Gastroesophageal sphincter (tissue), 4 donors: ENCODE data around the gene PROCA1. TPM values are rescaled to one million over a fixed set of nuclear protein-coding genes. Genes with fewer than 3 reads are reported as not detected.
A peak's percentile ranks its signal among the peaks of the same experiment; 100 is the strongest.

Experiments used
- ATAC-seq: fragments of 150-250 bp; one replicate; pipeline ENCODE4 v1.9.1; 2016; ENCODE audit warnings: mild to moderate bottlenecking, moderate library complexity
- H3K27ac ChIP-seq, 4 donors: fragments of 200-600 bp; sonication (generic) in 3 of 4; 1 replicate in 3 of 4; 2 replicates in 1 of 4; pipeline ENCODE4 v1.5.1; 2016 to 2019
- H3K27me3 ChIP-seq: fragments of 200-600 bp; sonication (generic); one replicate; pipeline ENCODE4 v1.5.1; 2019
- H3K36me3 ChIP-seq, 2 donors: fragments of 200-600 bp; sonication (generic); one replicate each; pipeline ENCODE4 v1.5.1; 2019; ENCODE audit warnings: control low read depth in 1 of 2
- H3K4me1 ChIP-seq, 3 donors: fragments of 200-600 bp; sonication (generic); 1 replicate in 2 of 3; 2 replicates in 1 of 3; pipeline ENCODE4 v1.5.1; 2016 to 2019; ENCODE audit warnings: control low read depth in 2 of 3
- H3K4me3 ChIP-seq, 2 donors: fragments of 200-600 bp; sonication (generic); one replicate each; pipeline ENCODE4 v1.5.1; 2019; ENCODE audit warnings: mild to moderate bottlenecking in 1 of 2, moderate library complexity in 1 of 2
- H3K9me3 ChIP-seq, 3 donors: fragments of 200-600 bp; sonication (generic); one replicate each; pipeline ENCODE4 v1.5.1; 2017 to 2019; ENCODE audit warnings: control low read depth in 2 of 3
- EP300 ChIP-seq: sonication (generic); formaldehyde crosslinking; IDR thresholded peaks from one replicate; pipeline ENCODE4 v1.6.1; 2017; ENCODE audit warnings: antibody characterized with exemption, mild to moderate bottlenecking
- POLR2A ChIP-seq, 2 donors: fragments of 450-650 bp; IDR thresholded peaks; one replicate each; pipeline ENCODE4 v1.6.1; 2017; ENCODE audit warnings: antibody characterized with exemption in 2 of 2, mild to moderate bottlenecking in 2 of 2, moderate library complexity in 1 of 2
- POLR2AphosphoS5 ChIP-seq: sonication (generic); formaldehyde crosslinking; IDR thresholded peaks from one replicate; pipeline ENCODE4 v1.6.1; 2017; ENCODE audit warnings: antibody characterized with exemption
- WGBS, 2 donors: methylation state at CpG; one replicate each; pipeline ENCODE4 v1.1.5; 2018; ENCODE audit warnings: low coverage in 1 of 2; 5-methylcytosine and 5-hydroxymethylcytosine counted together
- total RNA-seq, 4 donors: library from RNA; depleted of rRNA; stranded (reverse); fragments of >200 nt; gene quantifications; one replicate each; pipeline ENCODE4 v1.1.0, GENCODE V29; 2016
- TF ChIP-seq, protein P1 (sequence below), 4 experiments: fragments of 200-600 bp in 2 of 4; fragments of 450-650 bp in 2 of 4; sonication (generic) in 1 of 4; IDR thresholded peaks; one replicate each; pipeline ENCODE4 v1.5.1; 2017 to 2019; ENCODE audit warnings: antibody characterized with exemption in 4 of 4, mild to moderate bottlenecking in 2 of 4, moderate library complexity in 2 of 4

PROCA1 gene
- total RNA-seq, 4 donors from 2014 or later, result 0.40 to 1.9 (median 1.1) TPM; not detected in 1

DNA sequence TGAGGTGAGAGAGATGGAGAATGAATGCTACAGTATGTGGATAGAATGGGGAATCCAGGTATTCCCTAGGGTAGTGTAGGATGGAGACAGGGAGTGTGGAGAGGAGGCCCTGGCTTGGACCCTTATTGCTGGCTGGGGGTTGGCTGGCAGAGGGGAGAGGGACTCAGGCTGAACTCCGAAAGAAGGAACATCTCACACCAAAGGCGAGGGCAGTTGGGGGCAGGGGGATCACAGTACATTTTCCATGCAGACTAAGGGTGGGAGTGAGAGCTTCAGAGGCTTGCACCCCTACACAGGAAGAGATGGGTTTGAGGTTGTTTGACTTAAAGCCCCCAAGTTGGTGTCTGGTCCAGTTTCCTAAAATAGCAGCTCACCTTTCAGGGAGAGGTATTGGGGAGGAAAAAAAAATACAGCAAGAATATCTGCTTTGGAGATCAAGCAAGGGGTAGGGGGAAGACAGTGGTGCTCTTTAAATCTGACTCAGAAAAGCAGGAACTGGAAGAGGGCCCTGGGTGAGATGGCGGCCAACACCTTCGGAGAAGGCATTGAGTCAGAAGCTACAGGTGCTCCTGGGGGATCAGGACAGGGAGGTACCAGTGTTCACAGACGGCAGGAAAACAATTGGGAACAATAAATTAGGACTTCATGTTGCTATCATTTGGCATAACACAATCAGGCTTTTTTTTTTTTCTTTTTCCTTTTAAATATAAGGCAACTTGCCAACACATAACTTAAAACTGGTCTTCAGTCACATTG lies 44.5 kb upstream of the PROCA1 start:
- Histone ChIP-seq H3K4me1 (peaks cover 0 to 10% (median 6%) of the 10 kb centered on the region in 3 donors), H3K4me3 (no peak overlapping the region), H3K27me3 (no peaks in the 10 kb centered on the region), H3K36me3 (peaks cover 0 to 48% of the 10 kb centered on the region in 2 donors), H3K27ac (no peak overlapping the region), H3K9me3 (no peaks in the 10 kb centered on the region)
- no peak for ATAC-seq
- WGBS, 2 donors, result 71 to 72% methylated on average over 3 to 5 of the region's 5 CpGs
- TF ChIP-seq, protein P1, sequence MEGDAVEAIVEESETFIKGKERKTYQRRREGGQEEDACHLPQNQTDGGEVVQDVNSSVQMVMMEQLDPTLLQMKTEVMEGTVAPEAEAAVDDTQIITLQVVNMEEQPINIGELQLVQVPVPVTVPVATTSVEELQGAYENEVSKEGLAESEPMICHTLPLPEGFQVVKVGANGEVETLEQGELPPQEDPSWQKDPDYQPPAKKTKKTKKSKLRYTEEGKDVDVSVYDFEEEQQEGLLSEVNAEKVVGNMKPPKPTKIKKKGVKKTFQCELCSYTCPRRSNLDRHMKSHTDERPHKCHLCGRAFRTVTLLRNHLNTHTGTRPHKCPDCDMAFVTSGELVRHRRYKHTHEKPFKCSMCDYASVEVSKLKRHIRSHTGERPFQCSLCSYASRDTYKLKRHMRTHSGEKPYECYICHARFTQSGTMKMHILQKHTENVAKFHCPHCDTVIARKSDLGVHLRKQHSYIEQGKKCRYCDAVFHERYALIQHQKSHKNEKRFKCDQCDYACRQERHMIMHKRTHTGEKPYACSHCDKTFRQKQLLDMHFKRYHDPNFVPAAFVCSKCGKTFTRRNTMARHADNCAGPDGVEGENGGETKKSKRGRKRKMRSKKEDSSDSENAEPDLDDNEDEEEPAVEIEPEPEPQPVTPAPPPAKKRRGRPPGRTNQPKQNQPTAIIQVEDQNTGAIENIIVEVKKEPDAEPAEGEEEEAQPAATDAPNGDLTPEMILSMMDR (IDR thresholded peaks at IDR 0.05), result no peak
- TF ChIP-seq EP300, result no peak
- no peak for TF ChIP-seq POLR2A (IDR thresholded peaks at IDR 0.05)
- TF ChIP-seq POLR2AphosphoS5, result no peak

DNA sequence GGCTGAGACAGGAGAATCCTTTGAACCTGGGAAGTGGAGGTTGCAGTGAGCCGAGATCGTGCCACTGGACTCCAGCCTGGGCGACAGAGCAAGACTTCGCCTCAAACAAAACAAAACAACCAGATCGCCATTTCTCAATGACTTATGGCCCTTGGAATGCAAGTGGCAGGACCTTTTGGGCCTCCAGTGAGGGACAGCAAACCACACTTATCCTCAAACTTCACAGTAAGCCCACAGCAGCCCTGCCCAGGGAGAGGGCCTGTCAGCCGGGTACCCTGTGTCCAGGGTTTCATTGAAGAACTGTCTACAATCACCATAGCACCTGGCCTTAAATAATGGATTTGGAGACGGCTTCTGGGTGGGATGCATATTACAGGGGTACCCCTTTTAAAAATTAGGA lies 43.8 kb upstream of the PROCA1 start:
- TF ChIP-seq POLR2AphosphoS5 (no peak), POLR2A (IDR thresholded peaks at IDR 0.05) (no peak), EP300 (no peak)
- TF ChIP-seq, protein P1 (IDR thresholded peaks at IDR 0.05), result no peak
- H3K27me3 ChIP-seq, result no peaks in the 10 kb centered on the region
- no peaks in the 10 kb centered on the region for H3K9me3 ChIP-seq
- no peak overlapping the region for H3K4me3 ChIP-seq
- peaks cover 0 to 44% of the 10 kb centered on the region in 2 donors for H3K36me3 ChIP-seq
- 58 to 100% methylated on average over 1 to 3 of the region's 7 CpGs for WGBS, 2 donors
- ATAC-seq, result no peak
- H3K4me1 ChIP-seq, result peaks cover 0 to 7% (median 0%) of the 10 kb centered on the region in 3 donors
- H3K27ac ChIP-seq, result no peak overlapping the region

DNA sequence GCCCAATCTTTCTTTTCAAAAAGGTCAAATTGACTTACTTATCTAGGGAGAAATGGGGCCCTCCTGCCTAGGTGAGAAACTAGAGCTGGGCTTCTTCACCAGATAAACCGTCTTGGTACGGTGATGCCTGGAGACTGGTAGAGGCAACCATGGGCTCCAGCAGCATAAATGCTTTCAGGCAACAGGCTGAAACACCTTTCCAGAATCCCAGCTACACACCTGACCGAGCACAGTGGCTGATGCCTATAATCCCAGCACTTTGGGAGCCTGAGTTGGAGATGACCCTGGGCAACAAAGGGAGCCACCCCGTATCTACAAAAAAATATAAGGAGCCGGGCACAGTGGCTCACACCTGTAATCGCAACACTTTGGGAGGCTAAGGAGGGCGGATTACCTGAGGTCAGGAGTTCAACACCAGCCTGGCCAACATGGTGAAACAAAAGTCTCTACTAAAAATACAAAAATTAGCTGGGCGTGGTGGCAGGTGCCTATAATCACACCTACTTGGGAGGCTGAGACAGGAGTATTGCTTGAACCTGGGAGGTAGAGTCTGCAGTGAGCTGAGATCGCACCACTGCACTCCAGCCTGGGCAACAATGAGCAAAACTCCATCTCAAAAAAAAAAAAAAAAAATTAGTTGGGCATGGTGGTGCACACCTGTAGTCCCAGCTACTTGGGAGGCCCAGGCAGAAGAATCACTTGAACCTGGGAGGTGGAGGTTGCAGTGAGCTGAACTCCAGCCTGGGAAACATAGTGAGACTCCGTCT lies 40.1 kb upstream of the PROCA1 start:
- no peaks in the 10 kb centered on the region for H3K9me3 ChIP-seq
- WGBS, 2 donors, result 91% methylated on average over 4 to 6 of the region's 10 CpGs
- no peak for ATAC-seq
- peaks cover 0 to 29% (median 0%) of the 10 kb centered on the region in 3 donors for H3K4me1 ChIP-seq
- peaks cover 0 to 34% of the 10 kb centered on the region in 2 donors for H3K36me3 ChIP-seq
- no peak overlapping the region for H3K4me3 ChIP-seq
- TF ChIP-seq POLR2AphosphoS5 (no peak), EP300 (no peak), POLR2A (IDR thresholded peaks at IDR 0.05) (no peak)
- TF ChIP-seq, protein P1 (IDR thresholded peaks at IDR 0.05), result no peak
- H3K27ac ChIP-seq, result no peak overlapping the region
- no peaks in the 10 kb centered on the region for H3K27me3 ChIP-seq

DNA sequence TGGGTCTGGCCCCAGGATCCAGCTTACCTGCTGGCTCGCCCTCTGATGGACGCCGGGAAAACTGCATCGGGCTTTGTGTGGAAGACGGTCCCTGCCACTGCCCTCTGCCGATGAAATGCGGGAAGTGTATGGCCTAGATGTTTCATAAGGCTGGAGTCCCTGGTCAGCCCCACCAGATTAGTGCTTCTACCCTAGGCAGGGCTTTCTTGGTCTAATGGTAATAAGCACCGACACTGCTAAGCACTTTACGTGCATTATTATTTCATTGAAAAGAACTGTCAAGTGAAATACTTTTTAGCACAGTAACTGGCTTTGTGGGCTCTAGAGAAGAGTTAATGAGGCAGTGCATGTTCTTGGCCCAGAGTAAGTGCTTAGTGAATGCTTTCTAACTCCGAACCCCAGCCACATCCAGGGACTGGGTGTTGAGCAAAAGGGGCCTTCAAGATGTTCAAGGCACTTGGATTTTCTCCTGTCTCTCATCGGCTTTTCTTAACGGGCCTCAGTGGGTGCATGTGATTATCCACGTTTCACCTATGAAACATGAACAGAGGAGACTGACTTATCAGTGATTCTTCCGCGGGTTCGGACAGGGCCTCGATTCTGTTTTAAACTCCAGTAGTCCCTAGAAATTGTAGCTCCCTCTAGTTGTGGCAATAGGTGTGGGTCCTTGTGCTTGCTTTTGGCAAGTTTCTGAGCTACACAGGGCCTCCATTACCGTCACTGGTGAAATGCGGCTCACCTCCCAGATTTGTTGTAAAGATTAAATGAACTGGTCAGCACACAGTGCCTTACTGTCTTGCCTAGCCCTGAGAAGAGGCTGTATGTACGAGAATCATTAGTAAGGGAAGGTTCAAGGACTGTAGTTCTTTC lies 38.7 kb upstream of the PROCA1 start:
- peak; percentile 87 for ATAC-seq
- peaks cover 0 to 42% (median 8%) of the 10 kb centered on the region in 3 donors for H3K4me1 ChIP-seq
- peaks cover 0 to 27% of the 10 kb centered on the region in 2 donors for H3K36me3 ChIP-seq
- no peaks in the 10 kb centered on the region for H3K9me3 ChIP-seq
- H3K27ac ChIP-seq, result peak overlapping the region in 2 of 4 donors; percentile 31 to 53
- H3K27me3 ChIP-seq, result no peaks in the 10 kb centered on the region
- TF ChIP-seq POLR2A (IDR thresholded peaks at IDR 0.05) (no peak), EP300 (no peak), POLR2AphosphoS5 (peak; percentile 49)
- TF ChIP-seq, protein P1 (IDR thresholded peaks at IDR 0.05), result peak in 3 of 4 experiments; percentile 99 to 100 (median 100)
- no peak overlapping the region for H3K4me3 ChIP-seq
- WGBS, 2 donors, result 43 to 51% methylated on average over 10 of the region's 20 CpGs
